ENCODE measurements around the gene KCP. TPM values are rescaled to one million over a fixed set of nuclear protein-coding genes. Genes with fewer than 3 reads are reported as not detected.

The KCP gene
- total RNA-seq, 1 experiment from 2014 or later = 0.35 TPM

DNA sequence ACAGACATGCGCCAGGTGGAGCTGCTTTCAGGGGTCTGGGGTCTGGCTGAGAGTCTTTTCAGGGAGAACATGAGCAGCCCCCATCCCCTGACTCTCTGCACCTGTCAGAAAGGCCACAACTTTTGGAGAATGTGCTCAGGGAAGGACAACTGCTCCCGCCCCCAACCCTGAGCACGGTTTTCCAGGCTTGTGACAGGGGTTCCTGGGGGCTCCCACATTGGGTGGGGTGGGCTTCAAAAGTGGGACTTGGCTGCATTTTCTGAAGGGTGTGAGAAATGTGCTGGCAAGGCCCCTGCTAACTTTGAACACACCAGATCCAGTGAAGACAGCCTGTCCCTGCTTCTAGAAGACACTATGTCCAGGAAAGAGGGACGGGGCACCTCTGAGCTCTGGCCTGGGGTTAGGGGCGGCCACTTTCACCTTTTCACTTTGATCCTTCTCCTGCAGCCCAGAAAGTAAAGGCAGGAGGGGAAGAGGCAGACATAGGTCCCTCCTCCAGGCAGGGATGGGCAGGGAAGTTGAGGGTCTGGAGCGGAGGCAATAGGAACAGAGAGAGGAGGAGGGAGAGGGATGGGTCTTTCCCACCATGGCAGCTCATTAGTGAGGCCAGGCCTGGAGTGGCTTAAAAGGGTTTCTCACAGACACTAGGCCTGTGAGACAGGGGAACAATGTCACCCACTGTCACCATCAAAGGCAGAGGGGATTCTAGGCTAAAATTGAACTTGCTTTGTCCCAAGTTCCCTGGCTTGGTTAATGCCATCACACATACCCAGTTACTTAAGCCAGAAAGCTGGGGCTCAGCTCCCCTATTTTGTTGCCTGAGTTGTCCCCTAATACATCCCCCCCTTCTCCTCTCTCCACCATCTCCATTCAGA is 1.5 kb downstream of the KCP start:
- DNase-seq (ENCODE audit: low read depth) = no peak

DNA sequence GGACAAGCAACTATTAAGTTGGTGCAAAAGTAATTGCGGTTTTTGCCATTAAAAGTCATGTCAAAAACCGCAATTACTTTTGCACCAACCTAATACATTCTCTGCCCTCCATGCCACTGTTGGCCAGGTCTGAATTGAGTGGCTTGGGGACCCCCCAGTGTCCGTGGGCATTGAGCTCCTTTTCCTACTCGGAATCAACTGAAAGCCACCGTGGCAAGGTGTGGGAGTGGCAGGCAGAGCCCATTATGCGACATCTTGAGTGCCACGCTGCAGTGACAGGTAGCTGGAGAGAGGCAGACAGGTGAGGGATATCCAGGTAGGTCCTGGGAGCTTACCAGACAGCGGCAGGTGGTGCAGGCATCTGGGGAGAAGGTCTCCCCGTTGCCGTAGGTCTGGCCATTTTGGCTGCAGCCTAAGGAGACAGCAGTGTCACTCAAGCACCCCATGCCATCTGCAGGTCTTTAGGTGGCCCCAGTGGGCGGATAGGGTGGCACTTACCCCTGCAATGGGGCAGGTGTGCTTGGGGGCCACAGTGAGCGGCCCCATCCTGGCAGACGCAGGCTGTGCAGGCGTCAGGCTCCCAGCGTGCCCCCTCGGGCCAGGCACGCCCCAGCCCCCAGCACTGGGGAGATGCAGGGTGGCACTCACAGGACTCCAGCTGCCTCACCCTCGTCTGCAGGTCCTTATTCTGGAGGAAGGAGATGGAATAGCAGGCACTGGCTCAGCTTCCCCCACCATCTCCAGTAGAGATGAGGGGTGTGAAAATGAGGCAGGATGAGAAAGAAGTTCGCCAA is 3.5 kb downstream of the KCP start:
- no peak for DNase-seq (ENCODE audit: low read depth)

DNA sequence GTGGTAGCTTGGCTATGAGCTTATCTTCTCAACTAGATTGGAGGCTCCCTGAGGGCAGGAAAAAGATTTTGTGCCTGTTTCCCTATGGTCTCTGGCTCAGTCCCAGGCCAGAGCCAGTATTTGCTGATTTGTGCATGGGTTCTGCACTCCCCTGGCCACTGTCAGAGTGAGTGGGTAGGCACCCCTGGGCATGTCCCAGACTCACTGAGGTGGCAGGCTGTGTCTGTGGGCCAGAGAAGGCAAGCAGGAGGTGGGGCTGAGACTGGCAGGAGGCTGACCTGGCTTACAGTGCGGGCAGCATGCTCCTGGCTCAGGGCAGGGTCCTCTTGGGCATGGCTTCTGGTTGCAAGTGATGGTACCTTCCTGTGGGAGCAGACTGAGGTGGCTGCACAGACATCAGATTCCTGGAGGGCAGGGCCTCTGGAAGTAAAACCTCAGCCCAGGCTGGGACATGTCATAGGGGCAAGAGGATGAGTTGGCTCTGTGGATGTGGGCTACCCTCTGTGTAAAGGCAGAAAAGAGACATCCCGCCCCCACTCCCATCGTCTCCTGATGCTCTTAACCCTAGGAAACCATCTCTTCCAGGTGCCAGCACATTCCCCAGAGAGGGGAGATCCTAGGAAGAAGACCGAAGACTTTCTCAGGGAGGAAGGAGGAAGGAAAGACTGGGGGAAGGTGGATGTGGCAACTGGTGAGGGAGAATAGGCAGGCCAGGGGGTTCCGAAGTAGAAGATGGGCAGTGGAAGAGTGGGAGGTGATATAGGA is 4.3 kb downstream of the KCP start:
- DNase-seq (ENCODE audit: low read depth) = no peak

DNA sequence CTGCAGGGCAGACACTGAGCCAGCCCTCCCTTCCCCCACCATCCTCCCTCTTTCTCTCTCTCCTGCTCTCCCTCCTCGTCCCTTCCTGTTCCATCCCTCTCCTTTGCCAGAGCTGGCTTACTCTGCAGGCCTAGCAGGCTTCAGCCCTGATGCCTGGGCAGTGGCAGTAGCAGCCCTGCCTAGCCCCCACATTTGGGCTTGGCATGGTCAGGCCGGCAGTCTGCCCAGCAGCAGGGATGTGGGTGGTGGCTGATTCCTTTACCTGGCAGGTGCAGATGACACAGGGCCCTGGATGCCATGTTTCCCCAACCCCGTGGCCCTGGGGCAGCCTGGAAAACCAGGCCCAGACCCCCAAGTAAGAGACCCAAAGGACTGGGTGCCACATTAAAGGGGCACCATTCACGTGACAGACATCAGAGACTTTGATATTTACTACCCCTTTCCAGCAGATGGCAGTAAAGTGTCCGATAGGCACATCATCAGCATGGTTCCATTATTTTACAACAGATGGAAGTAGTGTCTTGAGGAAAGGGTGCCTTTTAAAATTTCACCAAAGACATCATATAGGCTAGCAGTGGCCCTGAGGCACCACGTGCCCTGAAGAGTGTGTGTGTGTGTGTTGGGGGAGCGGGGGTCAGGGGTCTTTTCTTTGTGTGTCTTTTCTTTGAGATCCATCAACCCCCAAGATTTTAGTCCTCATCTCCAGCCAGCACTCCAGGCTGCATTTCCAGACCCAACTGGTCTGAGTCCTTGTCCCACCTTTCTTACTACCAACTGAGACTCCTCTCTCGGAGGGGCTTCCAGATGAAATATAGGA is 5.9 kb downstream of the KCP start:
- DNase-seq (ENCODE audit: low read depth) = peak; percentile 51

DNA sequence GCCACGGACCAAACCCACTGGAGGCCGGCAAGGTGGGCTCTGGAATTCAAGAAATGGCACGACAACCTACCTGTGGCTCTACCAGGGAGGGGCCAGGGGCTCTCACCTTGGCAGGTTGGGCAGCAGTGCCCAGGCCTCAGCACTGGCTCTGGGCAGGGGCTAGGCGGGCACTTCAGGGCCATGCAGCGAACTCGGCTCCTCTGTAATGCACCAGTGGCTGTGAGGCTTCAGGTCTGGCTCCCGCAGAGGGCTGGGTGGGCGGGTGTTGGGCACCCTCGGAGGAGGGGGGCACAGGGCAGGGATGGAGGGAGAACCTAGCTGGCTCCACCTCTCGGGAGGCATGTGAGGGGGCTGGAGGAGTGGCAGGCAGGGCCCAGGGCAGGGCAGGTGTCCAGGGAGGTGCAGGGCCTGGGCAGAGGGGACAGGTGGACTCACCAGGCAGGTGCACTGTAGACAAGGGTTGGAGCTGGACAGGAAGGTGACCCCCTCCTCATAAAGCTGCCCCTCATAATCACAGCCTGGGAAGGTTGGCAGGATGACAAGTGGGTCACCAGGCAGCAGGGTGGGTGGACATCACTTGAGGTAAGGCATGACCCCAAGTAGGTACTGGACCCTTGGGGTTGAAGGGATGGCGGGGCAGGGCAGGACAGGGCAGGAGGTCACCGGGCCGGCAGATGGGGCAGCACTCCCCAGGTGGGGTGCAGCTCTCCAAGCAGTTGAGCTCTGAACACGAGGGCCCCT is 6.7 kb downstream of the KCP start:
- no peak for DNase-seq (ENCODE audit: low read depth)

DNA sequence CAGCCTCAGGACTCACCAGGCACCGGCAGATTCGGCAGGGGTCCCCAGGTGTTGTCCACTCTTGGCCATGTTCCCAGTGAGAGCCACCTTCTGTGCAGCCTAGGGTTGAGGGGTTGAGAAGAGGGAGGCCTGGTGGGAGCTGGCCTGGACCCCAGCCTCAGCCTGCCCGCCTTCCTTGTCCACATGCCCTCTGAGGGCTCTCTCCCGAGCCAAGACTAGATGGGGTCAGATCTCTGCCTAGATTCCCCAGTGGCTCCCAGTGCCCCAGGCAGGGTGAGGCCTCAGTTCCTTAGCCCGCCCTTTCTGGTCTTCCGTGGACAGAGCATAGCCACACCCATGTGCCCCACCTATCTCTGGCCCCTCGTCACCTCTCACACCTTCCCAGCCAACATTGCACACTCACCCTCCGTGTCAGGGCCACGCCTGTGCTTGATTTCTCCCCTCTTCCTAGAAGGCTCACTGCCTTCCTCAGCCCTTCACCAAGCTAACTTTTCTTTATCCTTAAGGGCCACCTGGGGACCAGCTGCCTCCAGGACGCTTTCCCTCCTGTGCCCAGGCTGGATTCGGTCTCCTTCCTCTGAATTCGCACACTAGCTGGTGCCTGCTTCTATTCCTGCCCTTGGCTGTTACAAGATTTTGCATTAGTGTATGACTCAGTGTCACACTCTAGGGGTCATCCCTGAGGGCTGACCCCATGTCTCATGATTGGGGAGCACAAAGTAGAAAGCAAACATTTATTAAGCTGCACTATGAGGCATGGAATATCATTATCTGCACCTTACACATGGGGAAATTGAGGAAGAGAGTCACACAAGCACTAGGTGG is 7.5 kb downstream of the KCP start:
- peak; percentile 49 for DNase-seq (ENCODE audit: low read depth)

DNA sequence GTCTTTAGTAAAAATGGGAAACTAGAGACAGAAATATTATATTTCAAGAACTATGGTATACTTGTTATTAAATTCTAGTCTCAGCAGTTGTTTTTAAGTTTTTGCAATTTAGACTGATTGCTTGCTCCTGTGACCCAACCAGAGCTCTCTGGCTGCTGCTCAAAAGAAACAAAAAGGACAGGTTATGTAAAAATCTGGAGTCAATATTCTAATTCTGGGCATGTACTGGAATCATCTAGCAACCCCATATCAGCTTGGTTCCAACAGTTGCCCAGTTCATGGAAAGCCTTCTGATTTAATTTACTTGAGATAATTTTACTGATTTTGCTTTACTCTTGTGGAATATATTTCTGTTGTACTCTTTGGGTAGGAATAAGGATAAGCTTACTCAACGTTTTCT is 10.3 kb downstream of the KCP start:
- DNase-seq (ENCODE audit: low read depth) = no peak

DNA sequence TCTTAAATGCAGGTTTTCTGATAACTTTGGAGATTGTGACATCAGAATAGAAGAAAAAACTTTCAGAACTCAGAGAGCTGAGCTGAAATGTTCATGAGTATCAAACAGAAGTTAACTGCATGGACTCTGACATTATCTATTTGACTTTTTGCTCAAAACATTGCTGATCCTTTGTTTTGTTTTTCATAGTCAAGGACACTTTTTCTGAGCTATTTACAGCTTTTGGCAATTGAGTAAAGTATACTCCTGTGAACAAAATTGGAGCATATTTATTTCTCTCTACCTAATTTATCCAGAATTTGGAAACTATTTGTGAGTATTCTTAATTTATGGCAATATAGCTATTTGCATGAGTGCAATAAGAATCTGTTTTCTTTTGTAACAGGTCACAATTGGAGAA is 11.1 kb downstream of the KCP start:
- DNase-seq (ENCODE audit: low read depth) = no peak

DNA sequence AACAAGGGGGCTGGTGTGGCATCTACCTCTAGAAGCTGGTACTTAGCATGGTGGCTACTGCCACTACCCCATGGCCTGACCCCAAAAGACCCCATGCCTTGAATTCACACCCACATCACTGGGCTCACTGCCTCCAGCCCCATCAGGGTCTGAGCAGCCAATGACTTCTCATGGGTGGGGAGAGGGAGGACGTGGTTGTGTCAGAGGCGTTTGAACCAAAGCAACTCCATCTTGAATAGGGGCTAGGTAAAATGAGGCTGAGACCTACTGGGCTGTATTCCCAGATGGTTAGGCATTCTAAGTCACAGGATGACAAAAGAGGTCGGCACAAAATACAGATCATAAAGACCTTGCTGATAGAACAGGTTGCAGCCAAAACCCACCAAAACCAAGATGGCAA is 15.2 kb downstream of the KCP start:
- DNase-seq (ENCODE audit: low read depth) = no peak

DNA sequence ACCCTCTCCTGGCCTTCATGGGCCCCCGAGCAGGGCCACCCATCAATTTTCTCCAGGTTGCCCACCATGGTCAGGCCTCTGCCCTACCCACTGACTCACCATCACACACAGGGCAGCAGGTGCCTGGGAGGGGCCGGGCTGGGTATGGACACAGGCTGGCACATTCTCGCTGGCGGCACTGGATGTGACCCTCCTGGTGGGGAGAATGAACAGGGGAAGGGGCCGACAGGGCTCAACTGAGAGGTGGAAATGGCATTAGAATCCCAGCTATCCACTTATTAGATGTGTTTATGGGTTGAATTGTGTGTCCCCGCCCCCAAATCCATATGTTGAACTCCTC is 16.4 kb downstream of the KCP start:
- DNase-seq (ENCODE audit: low read depth) = no peak

DNA sequence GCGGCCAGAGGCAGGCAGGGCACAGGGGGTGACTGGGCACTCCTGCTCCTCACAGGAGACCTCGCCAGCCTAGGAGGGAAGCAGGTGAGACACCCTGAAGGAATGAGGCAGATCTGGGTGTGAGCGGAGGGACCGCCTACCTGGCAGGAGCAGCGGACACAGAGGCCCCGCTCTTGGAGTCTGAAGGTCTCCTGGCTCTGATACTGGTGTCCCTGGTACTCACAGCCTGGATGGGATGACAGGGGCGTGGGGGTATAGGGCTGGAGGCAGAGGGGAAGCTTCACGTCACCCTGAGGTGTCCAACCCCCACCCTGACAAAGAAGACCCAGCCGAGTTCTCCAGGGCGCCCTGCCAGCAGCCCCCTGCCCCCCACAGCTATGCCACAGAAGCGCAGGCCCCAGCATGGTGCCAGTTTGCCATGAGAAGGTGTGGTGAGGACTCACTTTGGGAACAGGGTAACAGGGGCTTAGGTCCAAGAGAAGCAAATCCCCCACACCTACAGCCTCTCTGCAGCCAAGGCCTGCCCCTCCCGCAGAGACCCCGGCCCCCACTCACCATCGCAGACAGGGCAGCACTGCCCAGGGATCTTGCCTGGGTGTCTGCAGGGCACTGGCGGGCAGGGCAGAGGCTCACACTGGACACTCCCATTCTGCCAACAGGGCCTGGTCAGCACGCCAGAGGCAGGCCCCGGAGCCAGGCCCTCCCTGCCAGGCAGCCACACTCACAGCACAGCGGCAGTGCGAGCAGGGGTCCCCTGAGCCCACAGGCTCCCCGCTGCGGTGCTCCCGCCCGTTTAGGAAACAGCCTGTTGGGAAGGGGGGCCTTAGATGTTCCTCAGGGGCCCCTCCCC is 17.0 kb downstream of the KCP start:
- no peak for DNase-seq (ENCODE audit: low read depth)

DNA sequence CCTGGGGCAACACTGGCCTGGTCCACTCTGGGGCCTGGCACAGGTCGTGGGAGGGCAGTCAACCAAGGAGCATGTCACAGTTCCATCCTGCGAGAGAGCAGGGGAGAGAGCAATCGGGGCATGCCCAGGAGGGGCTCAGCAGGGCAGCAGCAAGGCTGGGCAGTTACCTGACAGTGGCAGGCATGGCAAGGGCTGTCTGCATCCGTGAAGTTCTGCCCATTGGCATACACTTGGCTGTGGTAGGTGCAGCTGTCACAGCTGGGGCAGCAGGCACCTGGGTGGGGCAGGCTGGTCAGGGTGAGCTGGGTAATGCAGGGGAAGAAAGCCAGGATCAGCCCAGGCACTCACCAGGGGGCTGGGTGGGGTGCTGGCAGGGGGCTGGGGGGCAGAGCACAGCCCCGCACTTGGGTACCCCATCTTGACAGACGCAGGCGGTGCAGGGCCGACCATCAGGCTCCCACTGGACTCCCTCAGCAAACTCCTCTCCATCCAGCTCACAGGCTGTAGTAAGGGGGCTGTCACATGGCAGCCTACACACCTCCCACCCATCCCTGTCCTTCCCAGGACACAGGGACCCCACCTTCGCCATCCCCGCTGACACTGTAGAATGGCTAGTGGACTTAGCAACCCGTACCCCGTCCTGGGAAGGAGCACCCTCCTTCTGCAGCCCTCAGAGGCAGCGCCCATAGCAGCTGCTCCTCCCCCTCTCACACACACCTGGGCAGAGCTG is 17.8 kb downstream of the KCP start:
- no peak for DNase-seq (ENCODE audit: low read depth)

DNA sequence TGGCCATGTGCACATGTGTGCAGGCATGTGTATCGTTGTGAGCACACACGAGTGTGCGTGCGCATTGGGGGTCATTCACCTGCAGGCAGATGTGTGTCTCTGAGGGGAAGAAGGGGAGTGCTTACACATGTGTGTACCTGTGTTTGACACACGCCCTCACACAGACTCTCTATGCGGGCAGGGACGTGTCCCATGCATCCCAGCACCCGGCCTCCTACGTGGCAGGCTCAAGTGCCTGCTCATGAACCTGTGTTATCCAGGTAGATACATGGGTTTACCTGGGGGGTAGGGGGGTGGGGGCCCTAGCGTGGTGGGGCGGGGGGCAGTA is 18.6 kb downstream of the KCP start:
- no peak for DNase-seq (ENCODE audit: low read depth)

DNA sequence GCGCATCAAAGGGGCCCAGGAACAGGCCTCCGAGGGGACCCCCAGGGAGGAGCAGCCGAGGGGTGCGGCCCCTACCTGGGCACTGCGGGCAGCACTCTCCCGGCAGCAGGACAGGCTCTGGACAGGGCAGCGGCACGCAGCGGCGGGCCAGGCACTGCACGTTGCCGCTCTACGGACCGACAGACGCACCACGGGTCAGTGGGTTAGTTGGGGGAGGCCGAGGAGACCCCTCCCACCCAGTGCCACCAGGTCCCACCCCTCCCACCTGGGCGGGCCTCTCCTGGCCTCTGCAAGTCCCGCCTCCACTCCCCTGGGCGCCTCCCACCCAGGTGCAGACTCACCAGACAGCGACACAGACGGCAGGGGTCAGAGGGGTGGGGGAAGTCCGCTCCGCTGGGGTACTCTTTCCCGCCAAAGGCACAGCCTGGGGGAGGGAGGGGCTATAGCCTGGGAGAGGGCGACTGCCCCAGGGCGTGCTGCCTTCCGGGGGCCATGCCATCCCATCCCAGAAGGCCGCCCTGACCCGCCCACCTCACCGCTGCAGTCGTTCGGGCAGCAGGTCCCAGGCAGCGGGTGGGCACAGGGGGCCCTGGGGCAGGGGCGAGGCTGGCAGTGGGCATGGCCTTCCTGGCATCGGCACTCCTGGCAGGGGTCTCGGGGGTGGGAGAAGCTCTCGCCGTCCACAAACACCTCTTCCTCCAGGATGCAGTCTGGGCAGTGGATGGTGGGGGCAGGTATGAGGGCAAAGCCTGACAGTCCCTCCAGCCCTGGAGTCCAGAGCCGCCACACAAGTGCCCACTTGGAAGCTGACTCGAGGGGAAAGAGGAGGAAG is 19.2 kb downstream of the KCP start:
- no peak for DNase-seq (ENCODE audit: low read depth)

DNA sequence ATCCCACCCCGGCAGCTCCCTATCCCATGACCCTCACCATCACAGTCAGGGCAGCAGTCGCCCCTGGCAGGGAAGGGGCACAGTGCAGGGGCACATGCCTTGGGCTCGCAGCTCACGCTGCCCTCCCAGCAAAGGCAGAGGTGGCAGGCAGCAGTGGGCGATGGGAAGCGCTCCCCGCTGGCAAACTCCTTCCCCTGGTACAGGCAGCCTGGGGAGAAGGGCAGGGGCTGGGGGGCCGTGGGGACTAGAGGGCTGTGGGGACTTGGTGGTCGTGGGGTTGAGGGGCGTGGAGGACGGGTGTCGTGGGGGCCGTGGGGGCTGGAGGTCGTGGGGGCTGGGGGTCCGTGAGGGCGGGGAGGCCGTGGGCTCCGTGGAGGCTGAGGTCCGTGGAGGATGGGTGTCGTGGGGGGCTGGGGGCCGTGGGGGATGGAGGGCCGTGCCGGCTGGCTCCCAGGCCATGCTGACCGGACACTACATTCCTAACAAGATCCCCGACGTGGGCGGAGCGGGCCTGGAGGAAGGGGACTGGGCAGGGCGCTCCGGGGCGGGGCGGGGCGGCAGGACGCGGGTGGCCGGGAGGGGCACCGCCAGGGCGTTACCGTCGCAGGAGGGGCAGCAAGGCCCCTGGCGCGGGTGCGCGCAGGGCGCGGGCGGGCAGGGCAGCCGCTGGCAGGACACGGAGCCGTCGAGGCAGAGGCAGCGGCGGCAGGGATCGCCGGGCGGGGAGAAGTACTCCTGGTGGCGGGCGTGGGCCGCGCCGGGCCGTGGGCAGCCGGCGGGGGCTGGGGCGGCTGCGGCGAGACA is 20.0 kb downstream of the KCP start:
- DNase-seq (ENCODE audit: low read depth) = no peak

DNA sequence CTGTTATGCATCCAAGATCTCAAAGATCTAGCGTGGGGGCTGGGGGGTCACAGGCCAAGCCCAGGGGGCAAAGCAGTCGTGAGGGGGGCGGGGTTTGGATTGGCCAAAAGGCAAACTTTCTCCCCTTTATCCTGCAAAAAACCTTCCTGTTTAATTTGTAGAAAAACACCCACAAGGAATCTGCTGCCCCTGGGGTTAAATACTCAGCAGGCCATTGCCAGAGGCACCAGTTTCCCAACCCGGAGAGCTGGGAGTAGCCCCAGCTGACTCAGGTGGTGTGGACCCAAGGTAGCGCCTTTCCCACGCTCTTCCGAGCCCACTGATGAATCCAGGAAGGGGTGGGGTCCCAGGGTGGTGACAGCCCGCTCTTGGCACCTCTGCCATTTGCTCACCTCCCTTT is 21.4 kb downstream of the KCP start:
- DNase-seq (ENCODE audit: low read depth) = no peak

Data from HT1080 (cell line).